ENCODE data around the gene ADORA2A.
"Not testable (repeated sequence)": the region's sequence is repeated elsewhere in the genome, so short reads cannot be mapped to it uniquely, and the experiment has no call there.

Gene ADORA2A

GRCh38 chr22:24486501-24486921 is 59.1 kb downstream of the ADORA2A start:
- TF ChIP-seq CTCF (IDR thresholded peaks at IDR 0.05): no peak
- TF ChIP-seq ZFX (IDR thresholded peaks at IDR 0.05; ENCODE audit: borderline replicate concordance): no peak
- no peak overlapping the region for H3K27ac ChIP-seq

GRCh38 chr22:24489011-24489410 is 61.6 kb downstream of the ADORA2A start:
- no peak overlapping the region for H3K27ac ChIP-seq
- TF ChIP-seq CTCF (IDR thresholded peaks at IDR 0.05): no peak
- TF ChIP-seq ZFX (IDR thresholded peaks at IDR 0.05; ENCODE audit: borderline replicate concordance): no peak

DNA sequence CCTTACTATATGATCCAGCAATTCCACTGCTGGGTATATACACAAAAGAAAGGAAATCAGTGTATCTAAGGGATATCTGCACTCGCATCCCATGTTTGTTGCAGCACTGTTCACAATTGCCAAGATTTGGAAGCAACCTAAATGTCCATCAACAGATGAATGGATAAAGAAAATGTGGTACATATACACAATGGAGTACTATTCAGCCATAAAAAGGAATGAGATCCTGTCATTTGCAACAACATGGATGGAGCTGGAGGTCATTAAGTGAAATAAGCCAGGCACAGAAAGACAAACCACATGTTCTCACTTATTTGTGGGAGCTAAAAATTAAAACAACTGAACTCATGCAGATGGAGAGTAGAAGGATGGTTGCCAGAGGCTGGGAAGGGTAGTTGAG is 62.0 kb downstream of the ADORA2A start:
- not testable (repeated sequence) for H3K27ac ChIP-seq

Data from 22Rv1 (cell line).